ENCODE measurements around the gene DCAF7.

The DCAF7 gene

DNA sequence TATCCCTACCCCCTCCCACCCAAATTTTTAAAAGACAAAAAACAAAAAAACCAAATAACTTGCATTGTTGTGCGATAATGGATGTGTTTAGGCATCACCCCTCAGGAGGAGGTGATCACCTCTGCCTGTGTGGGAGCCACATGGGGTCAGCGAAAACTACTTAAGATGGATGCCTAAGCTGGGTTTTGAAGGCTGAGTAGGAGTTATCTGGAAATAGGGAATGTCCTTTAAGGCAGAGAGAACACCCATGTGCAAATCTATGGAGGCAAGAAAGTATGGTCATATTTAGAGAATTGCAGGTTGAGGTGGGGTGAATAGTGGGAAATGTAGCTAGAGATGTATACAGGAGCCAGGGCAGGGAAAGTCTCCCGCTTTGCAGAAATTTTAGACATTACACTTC lies 44.9 kb downstream of the DCAF7 start:
- no peak for DNase-seq

DNA sequence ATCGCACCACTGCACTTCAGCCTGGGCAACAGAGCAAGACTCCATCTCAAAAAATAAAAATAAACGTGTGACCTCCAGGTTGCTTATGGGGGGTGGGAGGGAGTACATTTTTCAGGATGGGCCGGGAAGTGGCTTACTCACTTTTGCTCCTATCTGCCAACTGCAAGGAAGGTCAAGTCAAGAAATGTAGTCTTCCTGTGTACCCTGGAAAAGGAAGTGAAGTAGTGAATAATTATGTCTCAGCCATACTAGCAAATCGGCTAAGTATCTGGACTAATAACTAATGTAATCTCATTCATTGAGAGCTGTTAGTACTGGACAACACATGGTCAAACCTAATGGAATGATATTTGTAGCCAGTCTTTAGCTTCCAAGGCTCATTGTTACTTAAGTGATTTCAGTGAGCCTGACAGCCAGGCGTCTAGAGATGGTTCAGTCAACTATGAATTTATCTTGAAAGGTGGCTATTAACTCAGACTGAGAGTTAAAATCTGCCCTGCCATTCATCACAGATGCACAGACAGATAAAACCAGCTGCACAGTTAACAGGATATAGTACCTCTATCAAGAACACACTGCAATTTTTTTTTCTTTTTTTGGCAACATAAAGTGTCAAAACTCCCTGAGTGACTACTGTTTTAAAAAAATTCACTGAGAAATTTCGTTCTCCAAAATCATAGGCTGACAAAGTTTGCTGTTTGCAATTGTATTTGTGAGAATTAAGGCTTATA lies 46.7 kb downstream of the DCAF7 start:
- DNase-seq: no peak

DNA sequence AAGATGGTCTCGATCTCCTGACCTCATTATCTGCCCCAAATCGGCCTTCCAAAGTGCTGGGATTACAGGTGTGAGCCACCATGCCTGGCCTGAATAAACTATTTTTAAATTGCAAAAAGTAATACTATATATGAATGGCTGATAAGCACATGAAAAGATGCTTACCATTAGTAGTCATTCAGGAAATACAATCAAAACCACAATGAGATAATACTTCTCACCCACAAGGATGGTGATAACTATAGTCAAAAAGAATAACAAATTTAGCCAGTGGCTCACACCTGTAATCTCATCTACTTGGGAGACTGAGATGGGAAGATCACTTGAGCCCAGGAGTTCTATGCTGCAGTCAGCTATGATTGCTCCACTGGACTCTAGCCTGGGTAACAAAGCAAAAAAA lies 48.0 kb downstream of the DCAF7 start:
- no peak for DNase-seq

GRCh38 chr17:63600569-63601438 lies 50.5 kb downstream of the DCAF7 start, which contains the start of gene TACO1:
TSS of gene TACO1 (plus strand) at chr17:63600895. CDS start at chr17:63601084, 189 bp downstream.
- DNase-seq: peak; percentile 58 to 76 (median 64)

- DNase-seq: no peak
Observed at GRCh38 chr17:63601439-63602371, 51.4 kb downstream of the DCAF7 start.

GRCh38 chr17:63609816-63610573 lies 59.7 kb downstream of the DCAF7 start:
- no peak for DNase-seq

DNA sequence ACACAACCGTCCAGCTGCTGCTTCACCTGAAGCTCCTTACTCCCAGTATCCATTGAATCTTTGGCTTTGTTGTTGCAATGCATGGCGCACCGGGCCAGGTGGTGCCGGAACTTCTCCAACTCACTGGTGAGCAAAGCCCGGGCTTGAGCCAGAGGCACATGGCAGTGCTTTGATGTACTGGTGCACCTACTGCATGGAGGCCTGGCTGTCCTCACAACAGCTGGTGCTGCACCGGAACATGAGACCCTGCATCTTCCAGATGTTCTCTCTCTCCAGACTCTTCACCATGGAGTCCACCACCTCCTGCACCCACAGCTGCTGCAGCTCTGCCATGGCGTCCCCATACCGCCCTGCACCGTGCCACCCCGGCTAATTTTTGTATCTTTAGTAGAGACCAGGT lies 60.6 kb downstream of the DCAF7 start:
- no peak for DNase-seq

DNA sequence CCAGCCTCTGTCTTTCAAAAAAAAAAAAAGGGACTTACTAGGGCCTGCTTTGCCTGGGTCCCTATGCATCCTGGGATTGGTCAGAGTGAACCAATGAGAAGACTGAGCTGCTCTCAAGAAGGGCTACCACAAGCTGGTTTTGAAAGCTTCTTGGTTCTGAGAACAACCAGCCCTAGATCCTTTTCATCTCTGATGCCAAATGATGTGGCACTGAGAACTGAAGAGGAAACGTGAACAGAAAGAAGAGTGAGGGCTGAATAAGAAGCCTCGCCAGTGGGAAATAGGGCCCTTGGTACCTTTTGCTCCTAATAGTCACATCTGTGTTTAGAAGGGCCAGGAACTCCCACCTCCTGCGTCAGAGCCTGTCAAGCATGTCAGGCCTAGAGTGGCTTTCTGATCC lies 61.1 kb downstream of the DCAF7 start:
- DNase-seq: no peak

- no peak for DNase-seq
Observed at GRCh38 chr17:63613663-63614062, 63.4 kb downstream of the DCAF7 start.

DNA sequence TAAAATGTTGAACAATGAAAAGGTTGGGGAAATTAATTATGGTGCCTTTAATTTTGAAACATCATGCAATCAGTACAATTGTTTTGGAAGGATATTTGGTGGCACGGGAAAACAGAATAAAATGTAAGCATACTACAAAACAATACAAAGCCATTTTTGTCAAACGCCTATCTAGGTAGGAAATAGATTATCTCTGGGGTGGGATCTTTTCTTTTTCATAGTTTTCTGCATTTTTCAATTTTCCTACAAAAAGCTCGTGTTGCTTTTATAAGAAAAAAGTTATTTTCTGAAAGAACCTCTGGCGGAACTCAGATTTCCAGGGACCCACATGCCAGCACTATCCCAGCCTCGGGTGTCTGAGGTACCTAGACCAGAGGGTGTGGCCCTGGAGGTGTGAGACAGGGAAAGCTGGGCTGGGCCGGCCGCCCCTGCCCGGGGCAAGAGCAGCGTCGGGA lies 71.0 kb downstream of the DCAF7 start:
- no peak for DNase-seq

GRCh38 chr17:63621684-63622573 lies 71.7 kb downstream of the DCAF7 start, which contains the start of gene MAP3K3:
TSS of gene MAP3K3 (plus strand) at chr17:63622417. CDS start at chr17:63622760, 343 bp downstream.
- DNase-seq: peak; percentile 86 to 95 (median 93)

DNA sequence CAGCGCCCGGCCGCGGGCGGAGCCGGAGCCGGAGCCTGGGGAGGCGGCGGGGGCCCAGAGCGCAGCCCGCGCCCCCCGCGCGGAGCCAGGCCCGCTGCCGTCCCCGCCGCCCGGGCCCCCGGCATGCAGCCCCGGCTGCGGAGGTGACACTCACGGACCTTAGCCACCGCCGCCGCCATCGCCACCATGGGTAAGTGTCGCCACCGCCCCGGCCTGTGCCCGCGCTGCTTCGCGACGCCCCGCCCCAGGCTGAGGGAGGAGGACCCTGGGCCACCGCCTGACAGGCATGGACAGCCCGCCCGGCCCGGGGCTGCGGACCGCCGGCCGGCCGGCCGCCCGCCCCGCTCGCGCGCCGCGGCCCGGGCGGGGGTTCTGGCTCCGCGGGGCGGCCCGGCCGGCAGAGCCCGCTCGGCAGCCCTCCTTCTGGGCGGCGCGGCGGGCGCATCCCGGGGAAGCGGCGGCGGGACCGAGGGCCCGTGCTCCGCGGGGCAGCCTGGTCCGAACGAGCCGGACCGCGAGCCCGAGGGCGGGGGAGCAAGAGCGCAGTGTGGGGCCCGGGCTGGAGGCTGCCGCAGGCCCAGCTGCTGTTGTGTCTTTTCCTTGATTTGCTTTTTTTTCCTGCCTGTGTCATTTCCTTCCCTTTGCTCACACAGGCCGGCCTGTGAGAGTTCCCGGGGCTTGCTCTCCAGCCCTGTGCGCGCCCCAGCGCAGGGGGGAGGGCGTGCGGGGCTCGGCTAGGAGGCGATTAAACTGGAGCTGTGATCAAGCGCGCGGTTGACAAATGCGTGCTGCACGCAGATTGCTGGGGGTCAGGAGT lies 72.5 kb downstream of the DCAF7 start:
- DNase-seq: peak in 3 of 4 experiments; percentile 36 to 55 (median 37)

DNA sequence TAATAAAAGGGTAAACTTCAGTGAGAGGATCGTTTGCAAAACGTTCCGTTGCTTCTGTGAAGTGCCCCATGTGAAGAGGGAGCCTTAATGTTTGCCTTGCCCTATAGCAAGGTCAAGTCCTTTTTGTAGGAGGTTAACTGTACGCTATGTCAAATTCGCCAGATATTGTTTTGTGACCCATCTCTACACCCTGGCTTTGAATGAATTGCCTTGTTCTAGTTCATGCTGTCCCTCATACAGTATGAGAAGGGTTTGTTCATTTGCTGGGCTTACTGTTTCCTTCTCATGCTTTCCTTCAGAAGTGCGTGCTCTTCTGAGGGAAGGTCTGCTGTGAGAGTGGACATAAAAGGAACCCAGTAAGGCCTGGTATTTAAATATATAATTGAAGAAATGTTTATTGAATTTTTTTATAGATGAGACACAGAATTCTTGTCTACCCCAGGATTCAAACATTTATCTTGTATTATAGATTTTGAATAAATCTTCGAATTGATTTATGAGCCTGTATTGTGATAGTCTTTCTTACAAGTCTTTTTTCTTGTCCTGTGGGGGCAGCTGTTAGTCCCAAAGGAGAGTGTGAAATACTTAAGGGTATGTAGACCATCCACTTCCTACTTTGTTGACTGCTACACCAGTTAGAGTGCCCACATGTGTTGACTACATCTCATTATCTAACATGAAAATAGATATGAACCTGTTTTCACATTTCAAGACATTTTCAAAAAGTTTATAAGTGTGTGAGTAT lies 73.7 kb downstream of the DCAF7 start:
- DNase-seq: no peak

- DNase-seq: no peak
Observed at GRCh38 chr17:63624531-63624880, 74.2 kb downstream of the DCAF7 start.

DNA sequence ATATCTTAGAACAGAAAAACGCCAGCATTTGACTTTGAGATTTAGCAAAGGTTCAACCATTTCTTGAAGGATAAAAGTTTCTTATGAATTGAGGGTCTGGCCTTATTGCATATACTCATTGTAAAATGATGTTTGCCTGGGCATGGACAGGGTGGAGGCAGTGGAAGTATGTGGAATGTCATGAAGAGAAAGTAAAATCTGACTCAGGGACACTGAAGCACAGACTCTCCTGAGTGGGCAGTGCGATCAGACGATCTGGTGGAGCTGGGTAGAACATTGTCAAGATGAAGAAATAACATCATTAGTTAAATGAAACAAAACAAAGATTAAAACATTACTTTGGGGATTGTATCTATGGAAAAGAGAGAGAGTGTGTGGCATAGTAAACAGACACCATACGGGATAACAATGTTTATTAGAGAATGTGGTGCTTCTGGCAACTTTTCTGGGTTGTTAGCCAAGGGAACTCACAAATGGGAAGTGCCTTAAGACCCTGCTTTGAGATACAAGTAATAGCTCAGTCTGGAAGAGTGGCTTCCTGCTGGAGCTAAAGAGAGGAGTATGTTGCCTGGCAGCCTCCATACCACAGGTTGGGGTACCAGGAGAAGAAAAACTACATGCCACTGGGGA lies 76.4 kb downstream of the DCAF7 start:
- no peak for DNase-seq

DNA sequence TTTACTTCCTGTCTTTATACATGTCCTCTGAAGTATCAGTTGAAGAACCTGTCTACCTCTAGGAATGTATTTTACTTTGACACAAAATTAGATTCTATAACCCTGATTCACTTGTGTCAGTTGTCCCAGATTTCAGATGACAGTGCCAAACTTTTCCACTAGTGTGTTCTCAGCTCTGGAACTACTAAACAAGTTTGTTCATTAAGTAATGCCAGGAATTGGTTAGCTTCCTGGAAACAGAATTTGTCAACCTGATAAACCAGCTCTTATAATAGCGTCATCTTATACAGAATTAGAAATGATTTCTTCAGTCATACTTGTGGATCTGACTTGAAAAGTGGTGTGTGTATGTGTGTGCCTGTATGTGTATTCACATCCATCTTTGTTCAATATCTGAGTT lies 79.3 kb downstream of the DCAF7 start:
- no peak for DNase-seq

GRCh38 chr17:63631062-63631461 lies 80.8 kb downstream of the DCAF7 start:
- DNase-seq: no peak

- no peak for DNase-seq
Observed at GRCh38 chr17:63631626-63632025, 81.3 kb downstream of the DCAF7 start.

- no peak for DNase-seq
Observed at GRCh38 chr17:63633742-63634141, 83.5 kb downstream of the DCAF7 start.
